ENCODE results near the gene PLAAT1.

GRCh38 chr3:193248848-193249468 lies 7.9 kb downstream of the PLAAT1 start:
- TF ChIP-seq EP300 (IDR thresholded peaks at IDR 0.05) (no peak), CTCF (IDR thresholded peaks at IDR 0.05) (no peak)

All from ovary (tissue), 3 donors.